Right cardiac atrium (tissue), 5 donors: Measurements from ENCODE around the gene PRAMEF11. TPM values are rescaled to one million over a fixed set of nuclear protein-coding genes. Genes with fewer than 3 reads are reported as not detected.
"Not testable (repeated sequence)": the region's sequence is repeated elsewhere in the genome, so short reads cannot be mapped to it uniquely, and the experiment has no call there.

Experiments used
- ATAC-seq, 2 donors: fragments of 200-7000 bp; cut with Tn5 transposase; one replicate each; pipeline versions ENCODE4 v1.8.0 to v1.9.1; 2020; ENCODE audit warnings: moderate library complexity in 2 of 2, mild to moderate bottlenecking in 1 of 2
- DNase-seq, 3 donors: peaks; one replicate each; pipeline ENCODE4 v3.0.0-alpha.2; 2020
- H3K27ac ChIP-seq: one replicate; pipeline ENCODE4 v1.5.1; 2013; ENCODE audit warnings: mild to moderate bottlenecking, low read length, control low read depth, moderate library complexity
- H3K27me3 ChIP-seq: one replicate; pipeline ENCODE4 v1.6.1; 2013; ENCODE audit not compliant: control insufficient read depth, insufficient read depth
- H3K4me1 ChIP-seq: one replicate; pipeline ENCODE4 v1.6.1; 2013; ENCODE audit warnings: low read length; ENCODE audit not compliant: control insufficient read depth, insufficient read depth
- H3K4me3 ChIP-seq: one replicate; pipeline ENCODE4 v1.5.1; 2013; ENCODE audit warnings: low read length, control low read depth
- H3K9me3 ChIP-seq: one replicate; pipeline ENCODE4 v1.6.1; 2013; ENCODE audit warnings: low read length; ENCODE audit not compliant: control insufficient read depth
- WGBS: extraction: QIAGEN DNeasy Blood & Tissue Kit; methylation state at CpG from one replicate; pipeline ENCODE4 v1.1.7; 2013; 5-methylcytosine and 5-hydroxymethylcytosine counted together
- intact Hi-C, 4 donors: fragments of 100-400 bp; cut with DNase I; formaldehyde crosslinking; loops; one replicate each; pipeline versions ENCODE4 v1.11.0 to v1.14.0; 2022 to 2023
- long read RNA-seq, 4 donors: library from polyadenylated mRNA; unstranded; transcript quantifications; one replicate each; pipeline ENCODE4 v2.0.0, GENCODE V29; 2020 to 2021
- polyA plus RNA-seq: library from polyadenylated mRNA; stranded (reverse); fragments of 200-250 nt; gene quantifications from one replicate; pipeline ENCODE4 v1.2.3, GENCODE V29; 2013
- total RNA-seq, 4 donors: library from RNA; stranded (reverse); fragmentation: NEBNext Ultra II Directional; extraction: Animal tissue kit (Norgen Biotek cat#: 25700); gene quantifications; one replicate each; pipeline ENCODE4 v1.2.1, GENCODE V29; 2021
- donor health status: healthy with polysubstance abuse.
- donor health status: DM: no; HTN: yes; CAD: no.
- donor health status: DM: no; HTN: no; CAD: no.
- donor health status: DM: no; HTN: yes; CAD: no; lungs with severe emphysema.
- donor health status: DM: yes; HTN: yes; CAD: no.

Gene PRAMEF11
- not detected for total RNA-seq
- polyA plus RNA-seq = not detected
- long read RNA-seq, donor 1 = 0 reads
- long read RNA-seq, donor 2 = 0 reads
- long read RNA-seq, donor 3 = 0 reads
- long read RNA-seq, donor 4 = 0 reads

DNA sequence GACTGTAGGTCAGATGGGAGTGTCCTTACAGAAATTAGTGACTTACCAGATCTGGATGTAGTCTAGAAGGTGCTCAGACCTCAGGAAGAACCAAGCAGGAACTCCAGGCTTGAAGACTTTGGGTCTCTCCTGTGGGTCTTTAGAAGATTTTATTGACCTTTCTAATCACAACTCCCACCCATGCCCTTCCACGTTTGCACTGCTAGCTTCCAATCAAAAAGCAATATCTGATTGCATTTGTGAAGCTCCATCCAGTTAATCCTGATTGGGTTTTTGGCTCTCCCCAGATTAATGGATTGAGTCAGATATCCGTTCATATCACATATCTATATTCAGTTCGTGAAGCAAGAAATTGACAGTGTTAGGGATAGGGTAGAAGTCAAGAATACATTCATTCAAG lies at the start of gene PRAMEF11:
PRAMEF11 (minus strand) TSS at position 101 of the 400 bp plus-strand sequence. CDS start 2,621 bp downstream, outside the sequence.
- DNase-seq, H3K4me1 ChIP-seq, H3K27ac ChIP-seq, intact Hi-C loops, H3K4me3 ChIP-seq, H3K9me3 ChIP-seq, ATAC-seq, H3K27me3 ChIP-seq: not testable (repeated sequence)
- WGBS = 55% methylated on average over 3 of the region's 3 CpGs

DNA sequence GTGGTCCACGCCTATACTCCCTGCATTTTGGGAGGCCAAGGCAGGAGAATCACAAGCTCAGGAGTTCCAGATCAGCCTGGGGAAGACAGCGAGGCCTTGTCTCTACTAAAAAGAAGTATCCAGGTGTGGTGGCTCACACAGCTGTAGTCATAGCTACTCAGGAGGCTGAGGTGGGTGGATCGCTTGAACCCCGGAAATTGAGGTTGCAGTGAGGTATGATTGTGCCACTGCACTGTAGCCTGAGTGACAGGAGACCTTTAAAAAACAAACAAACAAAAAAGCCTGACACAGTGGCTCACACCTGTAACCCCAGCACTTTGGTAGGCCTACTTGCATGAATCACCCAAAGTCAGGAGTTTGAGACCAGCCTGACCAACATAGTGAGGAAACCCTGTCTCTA lies 47.2 kb upstream of the PRAMEF11 start:
- H3K27ac ChIP-seq, DNase-seq, H3K9me3 ChIP-seq, H3K4me1 ChIP-seq, ATAC-seq, intact Hi-C loops, H3K4me3 ChIP-seq, H3K27me3 ChIP-seq: not testable (repeated sequence)
- WGBS = 86% methylated on average over 3 of the region's 4 CpGs

- H3K9me3 ChIP-seq, H3K4me3 ChIP-seq, DNase-seq, H3K4me1 ChIP-seq, H3K27ac ChIP-seq, ATAC-seq, H3K27me3 ChIP-seq, intact Hi-C loops: not testable (repeated sequence)
- 85% methylated on average over 4 of the region's 7 CpGs for WGBS
Observed at GRCh38 chr1:12863131-12863880, 32.1 kb upstream of the PRAMEF11 start.

DNA sequence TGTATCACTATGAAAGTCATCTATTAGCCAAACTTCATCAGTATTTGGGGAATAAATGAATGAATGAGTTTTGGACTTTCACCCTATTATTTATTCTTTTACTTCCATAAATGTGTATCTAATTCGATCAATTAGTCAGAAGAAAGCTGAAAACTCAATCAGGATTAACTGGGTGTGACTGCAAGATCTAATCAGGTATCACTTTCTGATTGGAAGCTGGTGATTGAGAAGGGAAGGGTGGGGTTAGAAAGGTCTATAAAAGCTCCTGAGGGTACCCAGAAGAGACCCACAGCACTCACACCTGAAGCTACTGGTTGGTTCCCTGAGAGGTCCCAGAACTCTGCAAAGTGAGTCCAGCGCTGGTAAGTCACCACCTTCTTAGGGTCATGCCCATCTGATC lies 25.6 kb upstream of the PRAMEF11 start, which contains the start of gene PRAMEF2:
PRAMEF2 (plus strand) TSS at position 301 of the 400 bp plus-strand sequence. CDS start 1,924 bp downstream, outside the sequence.
- not testable (repeated sequence) for H3K4me3 ChIP-seq

DNA sequence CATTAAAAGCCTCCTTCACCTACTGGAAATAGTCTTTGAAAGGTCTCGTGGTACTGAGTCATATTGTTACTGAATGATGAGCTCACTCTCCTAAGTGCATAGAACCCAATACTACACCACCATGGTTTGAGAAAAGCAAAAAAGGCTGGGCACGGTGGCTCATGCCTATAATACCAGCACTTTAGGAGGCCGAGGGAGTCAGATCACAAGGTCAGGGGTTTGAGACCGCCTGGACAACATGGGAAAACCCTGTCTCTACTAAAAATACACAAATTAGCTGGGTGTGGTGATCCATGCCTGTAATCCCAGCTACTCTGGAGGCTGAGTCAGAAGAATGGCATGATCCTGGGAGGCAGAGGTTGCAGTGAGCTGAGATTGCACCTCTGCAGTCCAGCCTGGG lies 20.6 kb upstream of the PRAMEF11 start:
- Histone ChIP-seq H3K27me3 (no peaks in the 10 kb centered on the region), H3K9me3 (no peaks in the 10 kb centered on the region), H3K27ac (no peak overlapping the region), H3K4me1 (no peaks in the 10 kb centered on the region), H3K4me3 (no peak overlapping the region)
- WGBS = 59% methylated on average over 4 of the region's 4 CpGs
- intact Hi-C loops = no loop called here
- ATAC-seq = no peak
- DNase-seq = no peak

More for the DNA sequence above, 25.6 kb upstream of the PRAMEF11 start, which contains the start of gene PRAMEF2:
- intact Hi-C loops, H3K4me1 ChIP-seq, ATAC-seq, H3K27ac ChIP-seq, H3K9me3 ChIP-seq, DNase-seq, H3K27me3 ChIP-seq: not testable (repeated sequence)
- 73% methylated on average over 2 of the region's 2 CpGs for WGBS

DNA sequence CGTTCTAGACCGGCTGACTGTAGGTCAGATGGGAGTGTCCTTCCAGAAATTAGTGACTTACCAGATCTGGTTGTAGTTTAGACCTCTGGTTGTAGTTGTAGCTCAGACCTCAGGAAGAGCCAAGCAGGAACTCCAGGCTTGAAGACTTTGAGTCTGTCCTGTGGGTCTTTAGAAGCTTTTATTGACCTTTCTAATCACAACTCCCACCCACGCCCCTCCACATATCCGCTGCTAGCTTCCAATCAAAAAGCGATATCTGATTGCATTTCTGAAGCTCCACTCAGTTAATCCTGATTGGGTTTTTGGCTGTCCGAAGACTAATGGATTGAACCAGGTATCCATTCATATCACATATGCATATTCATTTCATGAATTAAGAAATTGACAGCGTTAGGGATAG lies 17.4 kb upstream of the PRAMEF11 start, which contains the start of gene HNRNPCL1:
HNRNPCL1 (minus strand) TSS at position 101 of the 400 bp plus-strand sequence. CDS start 431 bp downstream, outside the sequence.
- H3K27me3 ChIP-seq, H3K27ac ChIP-seq, DNase-seq, H3K4me1 ChIP-seq, H3K9me3 ChIP-seq, intact Hi-C loops, ATAC-seq, H3K4me3 ChIP-seq: not testable (repeated sequence)
- 88% methylated on average over 7 of the region's 7 CpGs for WGBS

DNA sequence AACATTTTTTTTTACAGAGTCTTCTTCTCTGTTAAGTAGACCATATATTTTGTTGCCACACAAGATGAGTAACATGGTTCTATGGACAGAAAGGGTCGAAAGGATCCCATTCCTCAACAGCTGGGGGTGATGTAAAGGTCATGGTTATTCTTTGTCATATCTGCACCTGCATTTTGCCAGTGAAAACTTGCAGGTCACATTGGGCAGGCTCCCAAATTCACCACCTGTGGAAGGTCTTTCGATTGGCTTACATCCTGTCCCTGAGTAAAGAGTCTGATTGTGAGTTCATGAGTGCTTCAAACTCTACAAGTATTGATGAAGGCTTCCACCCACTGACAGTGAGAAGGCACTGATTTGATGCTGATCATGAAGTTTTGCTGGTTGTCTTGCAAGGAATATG lies 2.0 kb upstream of the PRAMEF11 start:
- ATAC-seq, H3K9me3 ChIP-seq, DNase-seq, H3K27me3 ChIP-seq, H3K4me3 ChIP-seq, H3K4me1 ChIP-seq, intact Hi-C loops, H3K27ac ChIP-seq: not testable (repeated sequence)
- WGBS = 54% methylated on average over 2 of the region's 2 CpGs

GRCh38 chr1:12819061-12819460 lies 12.1 kb downstream of the PRAMEF11 start:
- H3K4me1 ChIP-seq, H3K27ac ChIP-seq, DNase-seq, H3K9me3 ChIP-seq, intact Hi-C loops, ATAC-seq, H3K4me3 ChIP-seq, H3K27me3 ChIP-seq: not testable (repeated sequence)
- WGBS = 72% methylated on average over 6 of the region's 6 CpGs

DNA sequence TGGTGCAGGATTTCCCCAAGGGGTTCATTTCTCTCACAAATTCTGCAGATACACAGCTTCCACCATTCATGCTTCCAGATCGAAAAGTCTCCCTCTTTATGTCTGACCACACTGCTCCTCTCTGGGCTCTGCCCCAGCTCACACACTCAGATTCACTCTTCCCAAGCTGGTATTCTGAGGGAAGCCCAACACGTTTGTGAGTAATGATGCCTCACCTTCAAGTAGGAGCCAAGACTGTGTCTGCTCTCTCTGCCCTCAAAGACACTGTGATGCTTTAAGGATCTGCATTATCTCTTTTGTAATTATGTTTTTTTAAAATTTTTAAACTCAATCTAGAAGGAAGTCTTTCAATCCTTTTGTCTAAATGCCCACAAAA lies 19.8 kb downstream of the PRAMEF11 start:
- no peak overlapping the region for H3K27ac ChIP-seq
- H3K9me3 ChIP-seq = no peaks in the 10 kb centered on the region
- ATAC-seq = no peak
- WGBS = 62% methylated on average over 2 of the region's 2 CpGs
- no peak for DNase-seq
- no peaks in the 10 kb centered on the region for H3K4me1 ChIP-seq
- no peak overlapping the region for H3K4me3 ChIP-seq
- H3K27me3 ChIP-seq = no peaks in the 10 kb centered on the region
- intact Hi-C loops = no loop called here

DNA sequence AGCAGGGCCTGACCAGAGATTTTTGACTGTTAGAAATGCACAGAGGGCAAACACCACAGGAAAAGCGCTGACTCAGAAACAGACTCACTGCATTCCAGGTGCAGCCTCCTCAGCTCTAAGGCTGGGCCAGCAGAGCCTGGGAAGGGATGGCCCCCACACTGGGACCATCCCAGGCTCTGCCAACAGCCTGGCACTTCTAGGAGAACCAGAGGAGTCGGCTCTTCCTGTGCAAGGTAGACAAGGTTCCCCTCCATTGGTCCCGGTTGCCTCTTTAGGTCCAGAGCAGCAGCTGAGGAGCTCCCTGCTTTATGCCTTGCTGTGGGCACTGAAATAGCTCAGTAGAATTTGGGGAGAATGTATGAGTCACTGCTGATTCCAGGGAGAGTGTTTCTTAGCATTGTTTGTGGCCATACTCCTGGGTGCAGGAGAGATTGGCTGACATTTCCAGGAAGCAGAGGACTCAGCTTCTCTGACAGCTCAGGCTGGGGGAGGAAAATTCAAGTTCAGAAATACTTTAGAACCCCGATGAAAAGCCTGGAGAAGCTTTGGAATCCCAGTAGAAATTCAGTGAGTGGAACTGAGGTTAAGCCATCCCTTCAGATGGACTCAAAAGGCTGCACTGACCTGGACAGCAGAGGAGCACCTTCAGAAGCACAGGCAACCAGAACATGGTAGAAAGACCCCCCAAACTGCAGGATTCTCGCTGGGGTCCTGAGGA lies 20.4 kb downstream of the PRAMEF11 start:
- DNase-seq (no peak), ATAC-seq (no peak)
- H3K4me3 ChIP-seq = no peak overlapping the region
- intact Hi-C loops = no loop called here
- WGBS = 68% methylated on average over 5 of the region's 5 CpGs
- no peak overlapping the region for H3K27ac ChIP-seq
- no peaks in the 10 kb centered on the region for H3K4me1 ChIP-seq
- H3K9me3 ChIP-seq = no peaks in the 10 kb centered on the region
- H3K27me3 ChIP-seq = no peaks in the 10 kb centered on the region

DNA sequence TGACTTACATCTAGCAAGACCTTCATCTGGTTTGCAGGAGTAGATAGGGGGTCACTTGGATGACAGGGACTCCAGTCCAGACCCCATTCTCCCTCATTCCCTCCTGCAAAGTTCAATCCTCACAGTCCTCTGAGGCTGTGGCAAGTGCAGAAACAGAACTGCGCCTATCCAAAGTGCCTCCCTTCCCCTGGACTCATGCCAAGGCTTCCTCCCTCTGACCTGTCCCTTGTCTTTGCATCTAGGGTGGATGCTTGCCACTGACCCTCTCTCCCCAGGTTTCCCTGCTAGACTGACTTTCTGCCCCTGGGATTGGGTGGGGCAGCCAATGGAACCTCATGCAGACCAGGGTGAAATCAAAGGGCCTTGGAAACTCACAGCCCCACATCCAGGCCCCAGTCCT lies 21.3 kb downstream of the PRAMEF11 start:
- Histone ChIP-seq H3K4me3 (no peak overlapping the region), H3K27me3 (no peaks in the 10 kb centered on the region), H3K27ac (no peak overlapping the region), H3K9me3 (no peaks in the 10 kb centered on the region), H3K4me1 (no peaks in the 10 kb centered on the region)
- intact Hi-C loops = no loop called here
- DNase-seq (no peak), ATAC-seq (no peak)
- 78% methylated on average over 1 of the region's 1 CpG for WGBS
